CD14-positive monocyte (primary cell): ENCODE results near the gene PPM1G. TPM values are rescaled to one million over a fixed set of nuclear protein-coding genes. Genes with fewer than 3 reads are reported as not detected.

Source experiments
- DNase-seq, 3 donors: peaks; one replicate each; pipeline ENCODE4 v3.0.0-alpha.2; 2011 to 2022
- H2AFZ ChIP-seq: 2 replicates; pipeline ENCODE4 v1.6.0; 2012; ENCODE audit warnings: mild to moderate bottlenecking, low read depth, low read length, inconsistent platforms; ENCODE audit not compliant: insufficient read depth, poor library complexity, severe bottlenecking
- H3K27ac ChIP-seq, 2 donors: 1 replicate in 1 of 2; 2 replicates in 1 of 2; pipeline ENCODE4 v1.5.1; 2012 to 2013; ENCODE audit warnings: low read length in 2 of 2, control low read depth in 1 of 2, inconsistent platforms in 1 of 2, low read depth in 1 of 2, mild to moderate bottlenecking in 1 of 2
- H3K27me3 ChIP-seq, 2 donors: one replicate each; pipeline versions ENCODE4 v1.6.0 to v1.6.1; 2011 to 2013; ENCODE audit warnings: low read length in 2 of 2; ENCODE audit not compliant: control insufficient read depth in 2 of 2, insufficient read depth in 2 of 2
- H3K36me3 ChIP-seq, 2 donors: replicated peaks in 1 of 2; 1 replicate in 1 of 2; 2 replicates in 1 of 2; pipeline versions ENCODE4 v1.5.1 to v1.6.1; 2012 to 2013; ENCODE audit warnings: low read length in 2 of 2, control low read depth in 1 of 2, inconsistent platforms in 1 of 2, mild to moderate bottlenecking in 1 of 2; ENCODE audit not compliant: insufficient read depth in 2 of 2, control insufficient read depth in 1 of 2
- H3K4me1 ChIP-seq, 2 donors: 1 replicate in 1 of 2; 2 replicates in 1 of 2; pipeline versions ENCODE4 v1.5.1 to v1.6.1; 2012 to 2013; ENCODE audit warnings: low read length in 2 of 2, control low read depth in 1 of 2, inconsistent platforms in 1 of 2, mild to moderate bottlenecking in 1 of 2, moderate library complexity in 1 of 2; ENCODE audit not compliant: insufficient read depth in 2 of 2, control insufficient read depth in 1 of 2
- H3K4me2 ChIP-seq: replicated peaks from 2 replicates; pipeline ENCODE3; 2012; ENCODE audit warnings: low read length, moderate library complexity, mild to moderate bottlenecking; ENCODE audit not compliant: poor library complexity, severe bottlenecking; ENCODE audit errors: extremely low read depth
- H3K4me3 ChIP-seq, 3 experiments: fragments of 200-600 bp in 1 of 3; sonication (generic) in 1 of 3; replicated peaks in 1 of 3; 1 replicate in 2 of 3; 2 replicates in 1 of 3; pipeline ENCODE4 v1.5.1; 2011 to 2013; ENCODE audit warnings: low read length in 3 of 3, mild to moderate bottlenecking in 3 of 3, control low read depth in 2 of 3, low read depth in 2 of 3, inconsistent platforms in 1 of 3, moderate library complexity in 1 of 3
- H3K79me2 ChIP-seq: 2 replicates; pipeline ENCODE4 v1.6.0; 2012; ENCODE audit warnings: mild to moderate bottlenecking, control low read depth, inconsistent platforms, low read length, moderate library complexity; ENCODE audit not compliant: insufficient read depth
- H3K9ac ChIP-seq: 2 replicates; pipeline ENCODE4 v1.6.0; 2017; ENCODE audit warnings: low read length, mild to moderate bottlenecking; ENCODE audit not compliant: insufficient read depth, poor library complexity, severe bottlenecking
- H3K9me3 ChIP-seq, 2 donors: replicated peaks in 1 of 2; 1 replicate in 1 of 2; 2 replicates in 1 of 2; pipeline versions ENCODE4 v1.5.1 to v1.6.1; 2012 to 2013; ENCODE audit warnings: low read length in 2 of 2, control low read depth in 1 of 2; ENCODE audit not compliant: control insufficient read depth in 1 of 2, insufficient read depth in 1 of 2
- H4K20me1 ChIP-seq: 2 replicates; pipeline ENCODE4 v1.6.0; 2012; ENCODE audit warnings: mild to moderate bottlenecking, low read length, control low read depth, moderate library complexity; ENCODE audit not compliant: insufficient read depth
- H3K27ac Mint-ChIP-seq, 7 donors: one replicate each; pipeline ENCODE4 v1.8.0; 2020; ENCODE audit warnings: mild to moderate bottlenecking in 7 of 7, mixed read lengths in 7 of 7, moderate library complexity in 6 of 7, inconsistent platforms in 2 of 7
- H3K27me3 Mint-ChIP-seq, 3 donors: one replicate each; pipeline ENCODE4 v1.8.0; 2021 to 2022; ENCODE audit warnings: low read depth in 3 of 3, mild to moderate bottlenecking in 3 of 3, mixed read lengths in 3 of 3, moderate library complexity in 3 of 3, inconsistent platforms in 1 of 3
- H3K36me3 Mint-ChIP-seq, 2 donors: one replicate each; pipeline ENCODE4 v1.8.0; 2020; ENCODE audit warnings: mixed read lengths in 2 of 2, inconsistent platforms in 1 of 2, mild to moderate bottlenecking in 1 of 2
- H3K4me1 Mint-ChIP-seq: one replicate; pipeline ENCODE4 v1.8.0; 2020; ENCODE audit warnings: mild to moderate bottlenecking, mixed read lengths
- H3K4me3 Mint-ChIP-seq, 2 donors: one replicate each; pipeline ENCODE4 v1.8.0; 2020; ENCODE audit warnings: mild to moderate bottlenecking in 2 of 2, mixed read lengths in 2 of 2, moderate library complexity in 1 of 2
- H3K9me3 Mint-ChIP-seq, 7 donors: one replicate each; pipeline ENCODE4 v1.8.0; 2020 to 2022; ENCODE audit warnings: mixed read lengths in 7 of 7, mild to moderate bottlenecking in 6 of 7, moderate library complexity in 6 of 7, inconsistent platforms in 2 of 7
- CTCF ChIP-seq: fragments of 200-600 bp; IDR thresholded peaks from one replicate; pipeline ENCODE4 v1.8.0; 2022; ENCODE audit warnings: antibody characterized with exemption, mild to moderate bottlenecking
- WGBS: methylation state at CpG from one replicate; pipeline ENCODE4 v1.1.5; 2013; ENCODE audit warnings: missing lambda C conversion rate; ENCODE audit not compliant: insufficient coverage; 5-methylcytosine and 5-hydroxymethylcytosine counted together
- intact Hi-C, 2 donors: fragments of 100-400 bp; cut with micrococcal nuclease; formaldehyde crosslinking; loops; one replicate each; pipeline versions ENCODE4 v1.15.0 to v1.15.1; 2023
- polyA plus RNA-seq, 3 donors: library from polyadenylated mRNA; depleted of rRNA in 1 of 3; unstranded in 2 of 3; stranded (reverse) in 1 of 3; fragments of 300-500 nt in 2 of 3; fragments of >200 nt in 1 of 3; fragmentation: Illumina TruSeq in 2 of 3; gene quantifications; 1 replicate in 2 of 3; 2 replicates in 1 of 3; pipeline ENCODE4 v1.2.3, GENCODE V29; 2012 to 2021

PPM1G gene
- polyA plus RNA-seq, 3 donors = 31.9 to 54.3 (median 47.3) TPM

GRCh38 chr2:27379836-27380625 lies 29.4 kb downstream of the PPM1G start:
- H3K27me3 ChIP-seq = no peaks in the 10 kb centered on the region
- H3K9ac ChIP-seq = peak overlapping the region; percentile 86
- H3K27ac Mint-ChIP-seq = peak overlapping the region; percentile 93 to 98 (median 96)
- intact Hi-C loops = loop anchor here (1.0 to 10.0 kb wide), 3 partner anchors 9 to 115 kb away; partner anchors contain the start of genes FNDC4 (in 2 of the 2), GCKR (in 2 of the 2), EIF2B4 (in 1 of the 2) and SNX17 (in 1 of the 2)
- peak overlapping the region; percentile 79 to 96 for H3K27ac ChIP-seq
- H4K20me1 ChIP-seq = peaks cover 40% of the 10 kb centered on the region
- H3K4me3 ChIP-seq = peak overlapping the region; percentile 67 to 78 (median 68)
- peaks cover 0 to 3% (median 1%) of the 10 kb centered on the region in 3 donors for H3K27me3 Mint-ChIP-seq
- H3K4me2 ChIP-seq = peak overlapping the region; percentile 81
- peaks cover 0 to 2% (median 0%) of the 10 kb centered on the region in 7 donors for H3K9me3 Mint-ChIP-seq
- peaks cover 53 to 66% of the 10 kb centered on the region in 2 donors for H3K36me3 Mint-ChIP-seq
- H3K4me1 ChIP-seq = peaks cover 18 to 38% of the 10 kb centered on the region in 2 donors
- WGBS = 0% methylated on average over 28 of the region's 35 CpGs
- peak overlapping the region; percentile 86 to 91 for H3K4me3 Mint-ChIP-seq
- peaks cover 61 to 71% of the 10 kb centered on the region in 2 donors for H3K36me3 ChIP-seq
- H2AFZ ChIP-seq = peak overlapping the region; percentile 90
- H3K9me3 ChIP-seq = no peaks in the 10 kb centered on the region
- H3K4me1 Mint-ChIP-seq = peaks cover 29% of the 10 kb centered on the region
- DNase-seq = peak; percentile 58 to 75 (median 70)
- no peak for TF ChIP-seq CTCF
- H3K79me2 ChIP-seq = peaks cover 32% of the 10 kb centered on the region

GRCh38 chr2:27379383-27379835 lies 30.0 kb downstream of the PPM1G start:
- H3K9me3 ChIP-seq = no peaks in the 10 kb centered on the region
- no CpG with 5 or more reads among the region's 2 CpGs for WGBS
- no peak for TF ChIP-seq CTCF
- Mint-ChIP-seq H3K27me3 (peaks cover 0 to 3% (median 1%) of the 10 kb centered on the region in 3 donors), H3K36me3 (peaks cover 54 to 66% of the 10 kb centered on the region in 2 donors), H3K4me3 (peak overlapping the region; percentile 86 to 91), H3K27ac (peak overlapping the region; percentile 93 to 98 (median 96)), H3K9me3 (peaks cover 0 to 2% (median 0%) of the 10 kb centered on the region in 7 donors), H3K4me1 (peaks cover 29% of the 10 kb centered on the region)
- peak overlapping the region; percentile 86 for H3K9ac ChIP-seq
- no peaks in the 10 kb centered on the region for H3K27me3 ChIP-seq
- peak overlapping the region; percentile 79 to 96 for H3K27ac ChIP-seq
- intact Hi-C loops = loop anchor here in 1 of 2 donors (10.0 kb wide), 1 partner anchor 115 kb away; the partner anchor contains the start of genes FNDC4 and GCKR
- peaks cover 61 to 71% of the 10 kb centered on the region in 2 donors for H3K36me3 ChIP-seq
- peak overlapping the region; percentile 90 for H2AFZ ChIP-seq
- no peak for DNase-seq
- H3K4me2 ChIP-seq = peak overlapping the region; percentile 81
- peaks cover 38% of the 10 kb centered on the region for H3K79me2 ChIP-seq
- H4K20me1 ChIP-seq = peaks cover 45% of the 10 kb centered on the region
- peaks cover 18 to 38% of the 10 kb centered on the region in 2 donors for H3K4me1 ChIP-seq
- peak overlapping the region; percentile 67 to 78 (median 68) for H3K4me3 ChIP-seq
